B cell (primary cell): ENCODE data around the gene SPOP.

ENCODE experiments used
- EZH2 ChIP-seq: IDR thresholded peaks from 2 replicates; pipeline ENCODE4 v1.6.1; 2012; ENCODE audit warnings: borderline replicate concordance, low read depth, mild to moderate bottlenecking, moderate library complexity, low read length; ENCODE audit not compliant: insufficient read depth, poor library complexity, severe bottlenecking
- TF ChIP-seq, protein P1 (sequence below): fragments of 200-600 bp; IDR thresholded peaks from one replicate; pipeline ENCODE4 v1.8.0; 2022; ENCODE audit warnings: antibody characterized with exemption, mild to moderate bottlenecking

GRCh38 chr17:49612726-49613125 is 65.2 kb downstream of the SPOP start:
- TF ChIP-seq, protein P1, sequence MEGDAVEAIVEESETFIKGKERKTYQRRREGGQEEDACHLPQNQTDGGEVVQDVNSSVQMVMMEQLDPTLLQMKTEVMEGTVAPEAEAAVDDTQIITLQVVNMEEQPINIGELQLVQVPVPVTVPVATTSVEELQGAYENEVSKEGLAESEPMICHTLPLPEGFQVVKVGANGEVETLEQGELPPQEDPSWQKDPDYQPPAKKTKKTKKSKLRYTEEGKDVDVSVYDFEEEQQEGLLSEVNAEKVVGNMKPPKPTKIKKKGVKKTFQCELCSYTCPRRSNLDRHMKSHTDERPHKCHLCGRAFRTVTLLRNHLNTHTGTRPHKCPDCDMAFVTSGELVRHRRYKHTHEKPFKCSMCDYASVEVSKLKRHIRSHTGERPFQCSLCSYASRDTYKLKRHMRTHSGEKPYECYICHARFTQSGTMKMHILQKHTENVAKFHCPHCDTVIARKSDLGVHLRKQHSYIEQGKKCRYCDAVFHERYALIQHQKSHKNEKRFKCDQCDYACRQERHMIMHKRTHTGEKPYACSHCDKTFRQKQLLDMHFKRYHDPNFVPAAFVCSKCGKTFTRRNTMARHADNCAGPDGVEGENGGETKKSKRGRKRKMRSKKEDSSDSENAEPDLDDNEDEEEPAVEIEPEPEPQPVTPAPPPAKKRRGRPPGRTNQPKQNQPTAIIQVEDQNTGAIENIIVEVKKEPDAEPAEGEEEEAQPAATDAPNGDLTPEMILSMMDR, result no peak
- TF ChIP-seq EZH2, result no peak
